GM11168 (cell line): ENCODE measurements around the gene ECE2.

Experiments used
- in situ Hi-C: fragments of 300-500 bp; cut with MboI; formaldehyde crosslinking; loops from one replicate; pipeline ENCODE4 v1.12.0; 2022; ENCODE audit warnings: low sequenced_read_pairs; ENCODE audit not compliant: unreplicated experiment

Gene ECE2

GRCh38 chr3:184261854-184262763 lies 13.7 kb upstream of the ECE2 start:
- in situ Hi-C loops = loop anchor here (25.0 kb wide), 1 partner anchor 375 kb away; the partner anchor contains the start of gene PARL

- in situ Hi-C loops = loop anchor here (25.0 kb wide), 1 partner anchor 375 kb away; the partner anchor contains the start of gene PARL
Observed at GRCh38 chr3:184262764-184263179, 13.1 kb upstream of the ECE2 start.

GRCh38 chr3:184267249-184267648 lies 8.6 kb upstream of the ECE2 start:
- in situ Hi-C loops = loop anchor here (25.0 kb wide), 1 partner anchor 380 kb away; the partner anchor contains the start of gene PARL

GRCh38 chr3:184272269-184272668 lies 3.6 kb upstream of the ECE2 start:
- in situ Hi-C loops = loop anchor here (25.0 kb wide), 1 partner anchor 385 kb away; the partner anchor contains the start of gene PARL

- in situ Hi-C loops = no loop called here
Observed at GRCh38 chr3:184275381-184275701, 481 bp upstream of the ECE2 start.

- in situ Hi-C loops = no loop called here
Observed at GRCh38 chr3:184277366-184277765, 1.5 kb downstream of the ECE2 start.

GRCh38 chr3:184282941-184283340 lies 7.1 kb downstream of the ECE2 start:
- in situ Hi-C loops = no loop called here

- in situ Hi-C loops = no loop called here
Observed at GRCh38 chr3:184283681-184284080, 7.9 kb downstream of the ECE2 start.

- in situ Hi-C loops = no loop called here
Observed at GRCh38 chr3:184284696-184285095, 8.9 kb downstream of the ECE2 start.

GRCh38 chr3:184289426-184289938 lies 13.7 kb downstream of the ECE2 start:
- in situ Hi-C loops = no loop called here

- in situ Hi-C loops = no loop called here
Observed at GRCh38 chr3:184290331-184290730, 14.5 kb downstream of the ECE2 start.

GRCh38 chr3:184291044-184291737 lies 15.4 kb downstream of the ECE2 start:
- in situ Hi-C loops = no loop called here

GRCh38 chr3:184291738-184292445 lies 16.1 kb downstream of the ECE2 start:
- in situ Hi-C loops = no loop called here

GRCh38 chr3:184295771-184296170 lies 19.9 kb downstream of the ECE2 start:
- in situ Hi-C loops = no loop called here

- in situ Hi-C loops = no loop called here
Observed at GRCh38 chr3:184296616-184297015, 20.8 kb downstream of the ECE2 start.

GRCh38 chr3:184298759-184299487 lies 23.1 kb downstream of the ECE2 start, which contains the start of gene PSMD2:
PSMD2 (plus strand) TSS chr3:184299241; CDS start chr3:184299267, 26 bp downstream.
- in situ Hi-C loops = no loop called here

GRCh38 chr3:184299488-184300377 lies 23.9 kb downstream of the ECE2 start:
- in situ Hi-C loops = no loop called here

GRCh38 chr3:184300378-184300720 lies 24.5 kb downstream of the ECE2 start:
- in situ Hi-C loops = no loop called here

GRCh38 chr3:184305577-184305976 lies 29.8 kb downstream of the ECE2 start:
- in situ Hi-C loops = no loop called here
